GM18517 (cell line): ENCODE measurements around the gene RNF5.
"Not testable (repeated sequence)": the region's sequence is repeated elsewhere in the genome, so short reads cannot be mapped to it uniquely, and the experiment has no call there.

ENCODE experiments used
- ATAC-seq: cut with Tn5 transposase; IDR thresholded peaks from one replicate; pipeline ENCODE4 v1.9.1; 2021; ENCODE audit warnings: mild to moderate bottlenecking, moderate library complexity; ENCODE audit not compliant: unreplicated experiment

Gene RNF5

GRCh38 chr6:32188381-32189068 is 10.3 kb downstream of the RNF5 start:
- no peak for ATAC-seq

GRCh38 chr6:32189069-32189741 is 11.0 kb downstream of the RNF5 start:
- no peak for ATAC-seq

GRCh38 chr6:32189742-32190053 is 11.5 kb downstream of the RNF5 start:
- no peak for ATAC-seq

GRCh38 chr6:32190054-32190851 is 12.0 kb downstream of the RNF5 start, which contains the start of gene PBX2:
TSS of gene PBX2 (minus strand) at chr6:32190202. CDS start at chr6:32189915, 287 bp downstream.
- peak; percentile 47 for ATAC-seq

GRCh38 chr6:32190911-32191677 is 12.9 kb downstream of the RNF5 start:
- ATAC-seq, result no peak

GRCh38 chr6:32191696-32192607 is 13.7 kb downstream of the RNF5 start:
- no peak for ATAC-seq

- no peak for ATAC-seq
Observed at GRCh38 chr6:32192608-32193039, 14.4 kb downstream of the RNF5 start, which contains the start of gene GPSM3. TSS of gene GPSM3 (minus strand) at chr6:32192643. CDS start at chr6:32192513, 130 bp downstream.

GRCh38 chr6:32193096-32193495 is 14.9 kb downstream of the RNF5 start:
- not testable (repeated sequence) for ATAC-seq

GRCh38 chr6:32194388-32194787 is 16.2 kb downstream of the RNF5 start:
- ATAC-seq, result no peak

- ATAC-seq, result no peak
Observed at GRCh38 chr6:32194825-32195651, 16.8 kb downstream of the RNF5 start.

- peak; percentile 75 for ATAC-seq
Observed at GRCh38 chr6:32195652-32195901, 17.4 kb downstream of the RNF5 start.

- ATAC-seq, result peak; percentile 63
Observed at GRCh38 chr6:32195902-32196681, 17.9 kb downstream of the RNF5 start.

- ATAC-seq, result no peak
Observed at GRCh38 chr6:32196682-32197616, 18.7 kb downstream of the RNF5 start.

GRCh38 chr6:32198345-32198696 is 20.1 kb downstream of the RNF5 start:
- ATAC-seq, result no peak

- ATAC-seq, result no peak
Observed at GRCh38 chr6:32198866-32199265, 20.7 kb downstream of the RNF5 start.

- no peak for ATAC-seq
Observed at GRCh38 chr6:32200711-32201475, 22.7 kb downstream of the RNF5 start.

GRCh38 chr6:32202186-32202585 is 24.0 kb downstream of the RNF5 start:
- no peak for ATAC-seq
